Hematopoietic multipotent progenitor cell treated with erythropoietin and hydrocortisone succinate and interleukin-3 and kit ligand, for 15 days (in vitro differentiated cells): ENCODE results near the gene NFYC.
A peak's percentile ranks its signal among the peaks of the same experiment; 100 is the strongest.

ENCODE experiments used
- DNase-seq: peaks from one replicate; pipeline ENCODE4 v3.0.0-alpha.2; 2015; ENCODE audit warnings: low spot score

Gene NFYC

GRCh38 chr1:40691538-40692428 lies at the start of gene NFYC:
Gene NFYC, plus strand, starts transcription at chr1:40691704. Its CDS starts 47,140 bp downstream, at chr1:40738844.
- peak; percentile 97 for DNase-seq

- DNase-seq = peak; percentile 21
Measured at GRCh38 chr1:40645118-40645680, 46.3 kb upstream of the NFYC start.

DNA sequence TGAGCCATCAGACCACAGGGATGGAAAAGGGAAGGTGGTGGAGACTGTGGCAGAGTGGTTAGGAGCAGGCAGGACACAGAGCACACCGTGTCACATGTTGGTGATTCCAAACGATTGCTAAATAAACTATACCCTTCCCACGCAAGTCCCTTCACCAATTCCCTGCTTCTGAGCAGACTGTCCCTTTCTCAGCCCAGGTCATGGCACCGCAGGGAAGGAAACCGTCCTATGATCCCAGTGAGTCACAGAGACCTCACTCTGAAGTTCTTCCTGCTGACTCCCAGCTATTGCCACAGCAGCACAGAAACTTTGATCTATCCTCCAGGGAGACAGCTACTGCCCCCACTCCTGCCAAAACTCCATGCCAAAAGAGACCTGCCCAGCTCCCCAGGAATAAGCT lies 45.2 kb upstream of the NFYC start:
- DNase-seq = no peak

- no peak for DNase-seq
Measured at GRCh38 chr1:40648200-40648599, 43.3 kb upstream of the NFYC start.

DNA sequence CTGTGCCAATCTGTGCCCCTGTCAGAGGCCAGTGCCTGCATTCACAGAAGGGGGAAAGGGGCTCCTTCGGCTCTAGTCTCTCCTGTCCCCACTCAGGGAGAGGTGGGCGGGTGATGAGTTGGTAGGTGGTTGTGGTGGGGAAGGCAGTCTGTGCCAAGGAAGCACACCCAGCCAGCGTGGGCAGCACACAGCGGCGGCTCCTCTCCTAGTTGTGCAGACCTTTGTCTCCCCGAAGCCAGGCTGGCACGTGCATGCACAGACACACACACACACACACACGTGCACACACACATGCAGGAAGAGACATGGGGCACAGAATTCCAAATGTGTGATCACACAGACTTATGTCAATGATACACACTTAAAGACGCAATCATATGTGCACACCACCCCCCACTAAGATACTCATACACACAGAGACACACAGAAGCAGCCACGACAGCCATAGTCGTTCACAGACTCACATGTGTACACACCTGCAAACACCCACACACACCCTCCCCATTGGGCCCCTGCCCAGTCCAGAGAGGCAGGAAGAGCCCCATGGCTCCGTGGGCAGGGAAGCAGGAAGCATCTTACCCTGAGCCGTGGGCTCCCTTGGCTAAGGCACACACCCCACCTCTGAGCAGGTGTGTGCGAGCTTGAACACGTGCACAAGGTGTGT lies 42.4 kb upstream of the NFYC start:
- no peak for DNase-seq

DNA sequence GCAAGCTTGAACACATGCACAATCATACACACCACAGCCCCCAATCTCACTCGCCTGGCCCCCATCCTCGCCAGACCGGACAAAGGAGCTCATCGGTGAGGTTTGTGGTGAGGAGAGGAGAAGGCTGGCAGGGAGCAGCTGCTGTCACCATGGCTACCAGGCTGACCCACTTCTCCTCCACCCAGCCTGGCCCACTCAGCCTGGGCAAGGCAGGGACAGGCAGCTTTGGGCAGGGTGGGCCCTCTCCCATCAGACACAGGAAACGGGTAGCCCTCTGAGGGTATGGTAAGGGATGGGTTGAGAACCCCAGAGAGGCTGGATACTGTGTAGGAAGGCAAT lies 41.9 kb upstream of the NFYC start:
- DNase-seq = no peak

DNA sequence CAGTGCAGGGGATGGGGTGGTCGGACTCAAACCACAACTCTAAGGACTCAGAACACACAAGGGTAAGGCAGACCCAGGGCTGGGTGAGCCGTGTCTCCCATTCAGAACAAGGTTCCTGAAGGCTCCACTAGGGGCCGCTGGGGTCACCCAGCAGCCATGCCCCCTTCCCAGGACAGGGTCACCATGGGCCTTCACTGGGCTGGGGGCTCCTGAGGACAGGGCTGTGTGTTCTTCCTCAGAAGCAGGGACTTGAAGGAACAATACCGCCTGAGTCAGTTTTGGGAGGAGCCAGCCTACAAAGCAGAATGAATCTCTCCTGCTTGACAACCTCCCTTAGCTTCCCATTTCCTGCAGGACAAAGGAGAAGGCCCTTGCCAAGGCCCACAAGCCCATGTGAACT lies 41.4 kb upstream of the NFYC start:
- no peak for DNase-seq

GRCh38 chr1:40651138-40651857 lies 40.2 kb upstream of the NFYC start:
- DNase-seq = no peak

DNA sequence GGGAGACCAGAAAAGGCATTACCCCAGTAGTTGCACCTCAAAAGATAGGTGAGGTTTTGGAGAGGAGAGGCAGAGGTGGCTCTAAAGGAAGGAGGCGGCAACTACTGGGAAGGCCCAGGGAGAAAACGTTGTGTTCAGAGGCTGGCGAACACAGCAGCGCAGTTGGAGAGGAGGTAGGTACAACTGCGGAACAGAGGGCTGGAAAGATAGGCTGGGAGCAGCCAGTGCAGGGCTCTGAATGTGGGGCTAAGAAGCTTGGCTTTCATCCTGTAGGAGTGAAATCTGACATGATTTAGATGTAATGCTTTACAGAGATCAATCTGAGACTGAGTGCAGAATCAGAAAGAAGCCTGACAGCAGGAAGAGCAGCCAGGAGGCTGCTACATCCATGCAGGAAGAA lies 39.0 kb upstream of the NFYC start:
- no peak for DNase-seq

DNA sequence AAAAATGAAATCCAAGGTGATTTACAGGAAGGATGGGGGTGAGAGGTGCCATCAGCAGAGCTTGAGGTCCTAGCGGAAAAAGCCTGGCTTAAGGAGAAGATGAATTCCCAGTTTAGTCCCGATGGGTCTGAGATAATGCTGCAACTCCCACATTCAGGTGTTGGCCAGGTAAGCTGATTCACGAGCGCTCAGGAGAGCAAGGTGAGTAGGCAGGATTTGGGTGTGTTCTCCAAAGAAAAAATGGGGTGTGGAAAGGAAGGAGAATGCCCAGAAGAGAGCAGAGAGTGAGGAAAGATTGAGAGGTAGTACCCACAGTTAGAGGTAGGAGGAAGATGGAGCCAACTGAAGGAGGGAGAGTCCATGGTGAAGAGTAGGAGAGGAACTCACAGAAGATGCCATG lies 38.5 kb upstream of the NFYC start:
- no peak for DNase-seq

GRCh38 chr1:40653851-40654537 lies 37.5 kb upstream of the NFYC start:
- DNase-seq = no peak

DNA sequence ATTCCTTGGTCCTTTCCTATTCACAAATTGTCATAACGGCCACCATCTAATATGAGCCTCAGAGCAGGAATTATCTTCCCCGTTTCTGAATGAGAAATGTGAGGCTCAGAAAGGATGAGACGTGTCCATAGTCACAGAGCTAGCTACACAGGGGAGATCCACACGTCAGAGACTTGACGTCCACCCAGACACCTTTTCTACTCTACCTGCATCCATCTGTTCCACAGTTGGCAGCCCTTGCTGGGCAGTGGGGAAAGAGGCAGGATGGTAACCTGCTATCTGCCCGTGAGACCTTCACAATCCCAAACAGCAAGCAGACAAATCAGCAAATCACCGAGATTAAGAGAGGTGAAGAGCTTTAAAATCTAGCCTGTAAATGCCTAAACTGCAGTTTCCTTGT lies 34.5 kb upstream of the NFYC start:
- no peak for DNase-seq

- no peak for DNase-seq
Measured at GRCh38 chr1:40658751-40659648, 32.5 kb upstream of the NFYC start.

DNA sequence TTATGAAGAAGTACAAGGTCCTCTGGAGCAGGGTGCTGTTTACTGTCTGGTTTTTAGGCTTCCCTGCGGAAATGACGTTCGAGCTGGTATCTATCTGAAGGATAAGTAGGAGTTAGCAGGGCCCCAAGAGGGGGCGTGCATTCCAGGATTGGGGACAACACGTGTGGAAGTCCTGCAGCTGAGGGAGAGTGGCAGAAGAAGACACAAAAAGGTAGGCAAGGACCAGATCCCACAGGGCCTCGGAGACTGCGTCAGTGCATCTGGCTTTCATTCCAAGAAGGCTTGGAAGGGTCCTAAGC lies 31.9 kb upstream of the NFYC start:
- DNase-seq = no peak

- DNase-seq = no peak
Measured at GRCh38 chr1:40661678-40662077, 29.8 kb upstream of the NFYC start.

DNA sequence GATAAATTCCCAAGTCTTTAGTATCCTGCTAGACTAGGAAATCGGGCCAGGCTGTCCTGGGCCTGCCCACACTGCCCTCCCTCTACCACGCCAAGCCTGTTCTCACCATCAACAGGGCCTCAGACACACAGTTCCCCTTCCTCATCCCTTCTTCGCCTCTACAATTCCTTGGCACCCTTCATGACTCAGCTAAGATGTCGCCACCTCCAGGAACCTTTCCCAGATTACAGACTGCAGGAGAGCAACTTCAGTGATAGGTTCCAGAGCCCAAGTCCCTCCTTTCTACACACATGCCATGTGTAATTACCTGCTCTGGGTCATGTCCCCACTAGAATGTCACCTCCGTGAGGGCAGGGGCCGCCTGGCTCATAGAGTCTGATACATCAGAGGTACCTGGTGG lies 29.4 kb upstream of the NFYC start:
- DNase-seq = no peak

- DNase-seq = no peak
Measured at GRCh38 chr1:40662864-40663263, 28.6 kb upstream of the NFYC start.

GRCh38 chr1:40663324-40664166 lies 28.0 kb upstream of the NFYC start:
- no peak for DNase-seq

GRCh38 chr1:40664167-40664537 lies 27.4 kb upstream of the NFYC start:
- no peak for DNase-seq

DNA sequence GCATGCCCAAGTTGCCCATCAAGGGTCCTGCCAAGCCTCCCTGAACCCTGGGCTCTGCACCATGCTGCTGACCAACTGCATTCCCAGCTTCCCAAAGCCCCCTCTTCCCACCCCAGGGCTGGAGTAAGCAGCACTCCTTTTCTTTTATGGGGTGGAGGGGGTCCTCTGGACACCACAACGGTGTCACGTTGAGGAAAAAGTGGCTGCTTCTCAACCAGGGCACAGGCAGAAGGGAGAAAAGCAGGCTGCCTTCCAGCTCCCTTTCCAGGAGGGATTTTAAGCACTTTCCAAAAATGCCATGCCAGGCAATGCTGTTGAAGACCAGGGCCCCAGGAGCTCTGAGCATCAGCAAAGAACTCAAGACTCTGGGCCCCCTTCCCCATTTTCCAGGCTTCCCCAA lies 26.7 kb upstream of the NFYC start:
- DNase-seq = no peak
